GM19372 (cell line): Measurements from ENCODE around the gene GALNT11.
"Not testable (repeated sequence)": the region's sequence is repeated elsewhere in the genome, so short reads cannot be mapped to it uniquely, and the experiment has no call there.

ENCODE experiments used
- ATAC-seq: cut with Tn5 transposase; IDR thresholded peaks from one replicate; pipeline ENCODE4 v1.9.1; 2021; ENCODE audit warnings: mild to moderate bottlenecking, low read depth, moderate library complexity; ENCODE audit not compliant: unreplicated experiment

Gene GALNT11

GRCh38 chr7:152025937-152026890, 740 bp downstream of the GALNT11 start:
- no peak for ATAC-seq

DNA sequence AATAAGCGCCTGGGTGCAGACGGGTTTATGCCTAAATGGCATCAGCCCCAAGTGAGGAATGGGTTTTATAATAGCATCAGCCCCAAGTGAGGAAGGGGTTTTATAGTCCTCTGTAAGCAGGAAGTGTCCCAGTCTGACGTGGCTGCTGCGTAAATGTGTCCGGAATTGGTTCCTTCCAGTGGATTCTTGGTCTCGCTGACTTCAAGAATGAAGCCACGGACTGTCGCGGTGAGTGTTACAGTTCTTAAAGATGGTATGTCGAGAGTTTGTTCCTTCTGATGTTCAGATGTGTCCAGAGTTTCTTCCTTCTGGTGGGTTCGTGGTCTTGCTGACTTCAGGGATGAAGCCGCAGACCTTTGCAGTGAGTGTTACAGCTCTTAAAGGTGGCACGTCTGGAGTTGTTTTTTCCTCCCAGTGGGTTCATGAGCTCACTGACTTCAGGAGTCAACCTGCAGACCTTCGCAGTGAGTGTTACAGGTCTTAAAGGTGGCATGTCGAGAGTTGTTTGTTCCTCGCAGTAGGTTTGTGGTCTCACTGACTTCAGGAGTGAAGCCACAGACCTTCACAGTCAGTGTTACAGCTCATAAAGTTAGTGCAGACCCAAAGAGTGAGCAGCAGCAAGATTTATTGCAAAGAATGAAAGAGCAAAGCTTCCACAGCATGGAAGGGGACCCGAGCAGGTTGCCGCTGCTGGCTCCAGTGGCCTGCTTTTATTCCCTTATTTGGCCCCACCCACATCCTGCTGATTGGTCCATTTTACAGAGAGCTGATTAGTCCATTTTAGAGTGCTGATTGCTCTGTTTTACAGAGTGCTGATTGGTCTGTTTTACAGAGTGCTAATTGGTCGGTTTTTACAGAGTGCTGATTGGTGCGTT, 2.3 kb downstream of the GALNT11 start:
- ATAC-seq = not testable (repeated sequence)

DNA sequence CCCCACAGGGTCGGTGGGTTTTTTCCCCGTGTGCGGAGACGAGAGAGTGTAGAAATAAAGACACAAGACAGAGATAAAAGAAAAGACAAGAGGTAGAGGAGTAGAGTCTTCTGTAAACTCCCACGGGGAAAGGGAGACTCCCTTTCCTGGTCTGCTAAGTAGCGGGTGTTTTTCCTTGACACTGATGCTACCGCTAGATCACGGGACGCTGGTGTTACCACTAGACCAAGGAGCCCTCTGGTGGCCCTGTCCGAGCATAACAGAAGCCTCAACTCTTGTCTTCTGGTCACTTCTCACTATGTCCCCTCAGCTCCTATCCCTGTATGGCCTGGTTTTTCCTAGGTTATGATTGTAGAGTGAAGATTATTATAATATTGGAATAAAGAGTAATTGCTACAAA, 4.6 kb downstream of the GALNT11 start:
- not testable (repeated sequence) for ATAC-seq

DNA sequence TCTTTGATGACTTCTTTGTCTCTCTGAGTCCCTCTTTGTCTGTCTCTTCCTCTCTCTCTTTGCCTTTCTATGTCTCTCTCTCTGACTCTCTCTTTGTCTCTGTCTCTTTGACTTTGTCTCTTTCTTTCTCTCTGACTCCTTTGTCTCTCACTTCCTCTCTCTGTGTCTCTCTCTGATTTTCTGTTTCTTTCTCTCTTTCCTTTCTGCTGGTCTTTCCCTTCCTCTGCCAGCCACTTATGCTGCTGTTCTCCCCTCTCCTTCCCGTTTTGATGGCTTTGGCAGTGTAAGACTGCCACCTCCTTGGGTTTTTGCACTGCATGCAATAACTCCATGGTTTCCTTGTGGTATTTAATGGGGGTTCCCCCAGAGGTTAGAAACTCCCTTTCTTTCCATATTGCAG, 5.2 kb downstream of the GALNT11 start:
- not testable (repeated sequence) for ATAC-seq

DNA sequence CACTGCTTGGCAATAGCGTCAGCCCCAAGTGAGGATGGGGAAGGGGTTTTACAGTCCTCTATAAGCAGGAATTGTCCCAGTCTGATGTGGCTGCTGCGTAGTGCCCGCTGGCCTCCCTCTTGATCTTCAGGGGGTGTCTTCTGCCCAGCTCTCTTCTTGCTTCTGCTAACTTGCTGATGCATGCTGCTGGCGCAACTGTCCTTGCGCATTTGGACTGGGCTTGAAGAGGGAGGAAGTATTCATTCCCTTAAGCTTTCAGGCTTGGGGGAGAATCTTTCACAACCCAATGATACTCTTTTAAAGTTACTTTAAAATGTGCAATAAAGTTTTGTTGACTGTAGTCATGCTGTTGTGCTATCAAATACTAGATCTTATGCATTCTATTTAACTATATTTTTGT, 10.3 kb downstream of the GALNT11 start:
- no peak for ATAC-seq

DNA sequence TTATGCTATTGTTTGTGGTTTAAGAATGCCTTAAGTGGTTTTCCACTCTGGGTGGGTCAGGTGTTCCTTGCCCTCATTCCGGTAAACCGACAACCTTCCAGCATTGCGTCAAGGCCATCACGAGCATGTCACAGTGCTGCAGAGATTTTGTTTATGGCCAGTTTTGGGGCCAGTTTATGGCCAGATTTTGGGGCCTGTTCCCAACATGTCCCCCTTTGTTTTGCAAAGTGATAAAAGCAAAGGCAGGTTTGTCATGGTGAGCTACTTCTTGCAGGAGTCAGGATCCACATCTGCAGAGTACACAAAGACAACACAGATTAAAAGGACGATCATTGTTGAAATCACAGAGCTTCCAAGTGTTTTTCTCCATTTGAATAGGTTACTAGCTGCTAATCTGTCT, 12.9 kb downstream of the GALNT11 start:
- not testable (repeated sequence) for ATAC-seq

DNA sequence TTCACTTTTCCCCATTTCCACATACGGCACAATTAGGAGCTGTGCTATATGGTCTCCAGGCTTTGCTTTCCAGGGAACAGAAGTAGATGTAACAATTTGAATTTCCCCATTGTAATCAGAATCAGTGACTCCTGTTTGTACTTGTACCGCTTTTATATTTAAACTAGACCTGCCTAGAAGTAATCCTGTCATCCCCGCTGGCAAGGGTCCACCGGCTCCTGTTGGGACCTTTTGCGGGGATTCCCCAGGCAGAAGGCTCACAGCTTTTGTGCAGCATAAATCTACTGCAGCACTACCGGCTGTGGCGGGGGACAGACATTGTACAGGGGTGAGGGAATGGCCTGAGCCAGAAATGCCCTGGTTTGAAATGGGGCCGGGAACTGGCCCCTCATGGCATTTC, 17.6 kb downstream of the GALNT11 start:
- ATAC-seq = not testable (repeated sequence)

DNA sequence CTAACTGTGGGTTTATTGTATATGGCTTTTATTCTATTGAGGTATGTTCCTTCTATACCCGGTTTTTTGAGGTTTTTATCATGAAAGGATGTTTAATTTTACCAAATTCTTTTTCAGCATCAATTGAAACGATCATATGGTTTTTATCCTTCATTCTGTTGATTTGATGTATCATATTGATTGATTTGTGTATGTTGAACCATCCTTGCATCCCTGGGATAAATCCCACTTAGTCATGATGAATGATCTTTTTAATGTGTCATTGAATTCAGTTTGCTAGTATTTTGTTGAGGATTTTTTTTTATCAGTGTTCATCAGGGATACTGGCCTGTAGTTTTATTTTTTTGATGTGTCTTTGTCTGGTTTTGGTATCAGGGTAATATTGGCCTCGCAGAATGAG, 19.4 kb downstream of the GALNT11 start:
- not testable (repeated sequence) for ATAC-seq

DNA sequence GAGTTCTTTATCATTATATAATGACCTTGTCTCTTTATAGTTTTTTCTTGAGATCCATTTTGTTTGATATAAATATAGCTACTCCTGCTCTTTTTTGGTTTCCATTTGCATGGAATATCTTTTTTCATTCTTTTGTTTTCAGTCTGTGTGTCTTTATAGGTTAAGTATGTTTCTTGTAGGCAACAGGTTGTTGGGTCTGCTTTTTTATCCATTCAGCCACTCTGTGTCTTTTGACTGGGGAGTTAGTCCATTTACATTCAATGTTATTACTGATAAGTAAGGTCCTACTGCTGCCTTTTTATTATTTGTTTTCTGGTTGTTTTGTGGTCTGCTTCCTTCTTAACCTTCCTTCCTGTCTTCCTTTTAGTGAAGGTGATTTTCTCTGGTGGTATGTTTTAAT, 21.1 kb downstream of the GALNT11 start:
- ATAC-seq = no peak

DNA sequence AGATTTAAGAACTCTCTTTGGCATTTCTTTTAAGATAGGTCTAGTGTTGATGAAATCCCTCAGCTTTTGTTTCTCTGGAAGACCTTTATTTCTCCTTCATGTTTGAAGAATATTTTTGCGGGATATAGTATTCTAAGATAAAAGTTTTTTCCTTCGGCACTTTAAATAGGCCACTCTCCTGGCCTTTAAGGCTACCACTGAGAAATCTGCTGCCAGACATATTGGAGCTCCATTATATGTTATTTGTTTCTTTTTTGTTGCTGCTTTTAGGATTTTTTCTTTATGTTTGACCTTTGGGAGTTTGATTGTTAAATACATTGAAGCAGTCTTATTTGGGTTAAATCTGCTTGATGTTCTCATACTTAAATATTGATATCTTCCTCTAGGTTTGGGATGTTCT, 22.6 kb downstream of the GALNT11 start:
- no peak for ATAC-seq

GRCh38 chr7:152050547-152050971, 25.1 kb downstream of the GALNT11 start:
- ATAC-seq = no peak

- no peak for ATAC-seq
These were observed 26.5 kb downstream of the GALNT11 start for GRCh38 chr7:152051968-152052367.

DNA sequence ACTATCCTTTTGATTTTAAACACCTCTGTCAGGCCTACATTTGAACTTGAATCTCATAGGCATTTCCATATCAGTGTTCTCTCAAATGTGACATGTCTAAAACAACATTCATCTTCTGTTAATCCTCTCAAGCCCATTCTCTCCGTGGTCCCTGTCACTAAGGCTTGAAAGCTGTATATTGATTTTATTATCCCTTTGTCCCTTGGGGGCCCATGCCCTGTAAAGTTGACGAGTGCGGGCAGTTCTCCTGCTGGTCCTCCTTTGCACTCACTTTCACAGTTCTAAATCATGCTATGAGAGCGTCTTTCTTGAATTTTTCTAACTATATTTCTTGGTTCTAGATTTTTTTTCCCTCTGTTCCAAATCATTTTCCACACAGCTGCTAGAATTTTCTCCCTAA, 27.3 kb downstream of the GALNT11 start:
- no peak for ATAC-seq

- no peak for ATAC-seq
These were observed 29.1 kb downstream of the GALNT11 start for GRCh38 chr7:152054367-152055230.

DNA sequence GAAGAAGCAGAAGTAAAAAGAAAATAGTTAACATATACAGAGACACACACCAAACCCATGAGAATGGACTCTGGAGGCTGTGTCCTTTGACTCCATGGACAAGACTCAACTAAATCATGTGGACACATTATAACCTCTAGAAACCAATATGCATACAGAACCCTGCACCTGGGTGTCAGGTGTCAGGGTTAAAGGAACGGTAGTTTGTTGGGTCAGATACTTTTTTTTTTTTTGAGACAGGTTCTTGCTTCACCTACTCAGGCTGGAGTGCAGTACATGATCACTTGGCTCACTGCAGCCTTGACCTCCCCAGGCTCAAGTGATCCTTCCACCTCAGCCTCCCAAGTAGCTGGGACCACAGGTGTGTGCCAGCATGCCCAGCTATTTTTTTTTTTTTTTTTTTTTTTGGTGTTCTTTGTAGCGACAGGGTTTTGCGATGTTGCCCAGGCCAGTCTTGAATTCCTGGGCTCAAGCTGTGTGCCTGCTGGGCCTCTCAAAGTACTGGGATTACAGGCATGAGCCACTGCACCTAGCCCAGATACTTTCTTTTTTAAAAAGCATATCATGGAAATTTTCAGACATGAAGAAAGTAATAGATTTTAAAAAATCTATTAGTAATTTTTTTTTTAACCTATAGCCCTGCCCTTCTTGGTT, 31.3 kb downstream of the GALNT11 start:
- no peak for ATAC-seq

GRCh38 chr7:152059311-152059710, 33.8 kb downstream of the GALNT11 start:
- ATAC-seq = no peak

DNA sequence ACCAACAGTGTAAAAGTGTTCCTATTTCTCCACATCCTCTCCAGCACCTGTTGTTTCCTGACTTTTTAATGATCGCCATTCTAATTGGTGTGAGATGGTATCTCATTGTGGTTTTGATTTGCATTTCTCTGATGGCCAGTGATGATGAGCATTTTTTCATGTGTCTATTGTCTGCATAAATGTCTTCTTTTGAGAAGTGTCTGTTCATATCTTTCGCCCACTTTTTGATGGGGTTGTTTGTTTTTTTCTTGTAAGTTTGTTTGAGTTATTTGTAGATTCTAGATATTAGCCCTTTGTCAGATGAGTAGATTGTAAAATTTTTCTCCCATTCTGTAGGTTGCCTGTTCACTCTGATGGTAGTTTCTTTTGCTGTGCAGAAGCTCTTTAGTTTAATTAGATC, 35.6 kb downstream of the GALNT11 start:
- not testable (repeated sequence) for ATAC-seq

DNA sequence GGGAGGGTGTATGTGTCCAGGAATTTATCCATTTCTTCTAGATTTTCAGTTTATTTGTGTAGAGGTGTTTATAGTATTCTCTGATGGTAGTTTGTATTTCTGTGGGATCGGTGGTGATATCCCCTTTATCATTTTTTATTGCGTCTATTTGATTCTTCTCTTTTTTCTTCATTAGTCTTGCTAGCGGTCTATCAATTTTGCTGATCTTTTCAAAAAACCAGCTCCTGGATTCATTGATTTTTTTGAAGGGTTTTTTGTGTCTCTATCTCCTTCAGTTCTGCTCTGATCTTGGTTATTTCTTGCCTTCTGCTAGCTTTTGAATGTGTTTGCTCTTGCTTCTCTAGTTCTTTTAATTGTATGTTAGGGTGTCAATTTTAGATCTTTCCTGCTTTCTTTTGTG, 37.7 kb downstream of the GALNT11 start:
- ATAC-seq = not testable (repeated sequence)

DNA sequence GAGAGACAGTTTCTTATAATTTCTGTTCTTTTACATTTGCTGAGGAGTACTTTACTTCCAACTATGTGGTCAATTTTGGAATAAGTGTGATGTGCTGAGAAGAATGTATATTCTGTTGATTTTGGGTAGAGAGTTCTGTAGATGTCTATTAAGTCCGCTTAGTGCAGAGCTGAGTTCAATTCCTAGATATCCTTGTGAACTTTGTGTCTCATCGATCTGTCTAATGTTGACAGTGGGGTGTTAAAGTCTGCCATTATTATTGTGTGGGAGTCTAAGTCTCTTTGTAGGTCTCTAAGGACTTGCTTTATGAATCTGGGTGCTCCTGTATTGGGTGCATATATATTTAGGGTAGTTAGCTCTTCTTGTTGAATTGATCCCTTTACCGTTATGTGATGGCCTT, 38.3 kb downstream of the GALNT11 start:
- ATAC-seq = not testable (repeated sequence)
